Trophoblast cell (in vitro differentiated cells and primary cell): ENCODE data around the gene KLK7.

Experiments
- DNase-seq, 2 donors: peaks; one replicate each; pipeline ENCODE4 v3.0.0-alpha.2; 2016
- H2AFZ ChIP-seq: 2 replicates; pipeline ENCODE4 v1.6.1; 2013; ENCODE audit warnings: low read length, moderate library complexity, mild to moderate bottlenecking; ENCODE audit not compliant: insufficient read depth, poor library complexity
- H2AK5ac ChIP-seq: 2 replicates; pipeline ENCODE4 v1.6.1; 2013; ENCODE audit warnings: mild to moderate bottlenecking, low read length
- H2BK120ac ChIP-seq: 2 replicates; pipeline ENCODE4 v1.6.1; 2013; ENCODE audit warnings: low read length, mild to moderate bottlenecking, moderate library complexity; ENCODE audit not compliant: insufficient read depth, poor library complexity
- H2BK12ac ChIP-seq: 2 replicates; pipeline ENCODE4 v1.6.1; 2013; ENCODE audit warnings: mild to moderate bottlenecking, low read length, moderate library complexity
- H2BK5ac ChIP-seq: 2 replicates; pipeline ENCODE4 v1.6.1; 2013; ENCODE audit warnings: low read length, low read depth, moderate library complexity, mild to moderate bottlenecking; ENCODE audit not compliant: poor library complexity
- H3K14ac ChIP-seq: 2 replicates; pipeline ENCODE4 v1.6.1; 2013; ENCODE audit warnings: mild to moderate bottlenecking, low read length
- H3K18ac ChIP-seq: 2 replicates; pipeline ENCODE4 v1.6.1; 2013; ENCODE audit warnings: mild to moderate bottlenecking, low read length
- H3K23ac ChIP-seq: 2 replicates; pipeline ENCODE4 v1.6.1; 2013; ENCODE audit warnings: low read length
- H3K27ac ChIP-seq: 2 replicates; pipeline ENCODE4 v1.5.1; 2013; ENCODE audit warnings: low read depth, mild to moderate bottlenecking, inconsistent platforms, low read length, moderate library complexity
- H3K27me3 ChIP-seq: 2 replicates; pipeline ENCODE4 v1.6.1; 2013; ENCODE audit warnings: inconsistent platforms, mild to moderate bottlenecking, low read length, moderate library complexity; ENCODE audit not compliant: insufficient read depth
- H3K36me3 ChIP-seq, 2 experiments: 1 replicate in 1 of 2; 2 replicates in 1 of 2; pipeline ENCODE4 v1.6.1; 2013; ENCODE audit warnings: low read length in 2 of 2, mild to moderate bottlenecking in 2 of 2, moderate library complexity in 1 of 2; ENCODE audit not compliant: insufficient read depth in 2 of 2, control insufficient read depth in 1 of 2
- H3K4ac ChIP-seq: 2 replicates; pipeline ENCODE4 v1.6.1; 2013; ENCODE audit warnings: low read depth, mild to moderate bottlenecking, low read length, moderate library complexity
- H3K4me1 ChIP-seq, 2 experiments: 1 replicate in 1 of 2; 2 replicates in 1 of 2; pipeline ENCODE4 v1.6.1; 2013; ENCODE audit warnings: low read length in 2 of 2, mild to moderate bottlenecking in 2 of 2, moderate library complexity in 1 of 2; ENCODE audit not compliant: insufficient read depth in 2 of 2, control insufficient read depth in 1 of 2
- H3K4me2 ChIP-seq: 2 replicates; pipeline ENCODE4 v1.6.1; 2013; ENCODE audit warnings: inconsistent platforms, mild to moderate bottlenecking, low read length, moderate library complexity
- H3K4me3 ChIP-seq: 2 replicates; pipeline ENCODE4 v1.5.1; 2013; ENCODE audit warnings: mild to moderate bottlenecking, low read depth, low read length, inconsistent platforms
- H3K79me1 ChIP-seq: one replicate; pipeline ENCODE4 v1.6.1; 2013; ENCODE audit warnings: low read length
- H3K79me2 ChIP-seq: 2 replicates; pipeline ENCODE4 v1.6.1; 2013; ENCODE audit warnings: low read length, mild to moderate bottlenecking; ENCODE audit not compliant: control insufficient read depth, insufficient read depth, poor library complexity
- H3K9ac ChIP-seq: 2 replicates; pipeline ENCODE4 v1.6.1; 2013; ENCODE audit warnings: mild to moderate bottlenecking, low read length
- H3K9me3 ChIP-seq: 2 replicates; pipeline ENCODE4 v1.6.1; 2013; ENCODE audit warnings: low read depth, mild to moderate bottlenecking, control low read depth, inconsistent platforms, low read length; ENCODE audit not compliant: insufficient read depth
- H4K12ac ChIP-seq: 2 replicates; pipeline ENCODE4 v1.6.1; 2013; ENCODE audit warnings: low read depth, mild to moderate bottlenecking, low read length, moderate library complexity
- H4K8ac ChIP-seq: 2 replicates; pipeline ENCODE4 v1.6.1; 2013; ENCODE audit warnings: low read depth, mild to moderate bottlenecking, low read length, moderate library complexity
- H4K91ac ChIP-seq: one replicate; pipeline ENCODE4 v1.6.1; 2013; ENCODE audit warnings: low read depth, mild to moderate bottlenecking, low read length, moderate library complexity
- WGBS: extraction: QIAGEN DNeasy Blood & Tissue Kit; methylation state at CpG from one replicate; pipeline ENCODE4 v1.1.7; 2013; ENCODE audit warnings: missing lambda C conversion rate; ENCODE audit not compliant: insufficient read length, insufficient coverage; ENCODE audit errors: extremely low coverage; 5-methylcytosine and 5-hydroxymethylcytosine counted together

The KLK7 gene

DNA sequence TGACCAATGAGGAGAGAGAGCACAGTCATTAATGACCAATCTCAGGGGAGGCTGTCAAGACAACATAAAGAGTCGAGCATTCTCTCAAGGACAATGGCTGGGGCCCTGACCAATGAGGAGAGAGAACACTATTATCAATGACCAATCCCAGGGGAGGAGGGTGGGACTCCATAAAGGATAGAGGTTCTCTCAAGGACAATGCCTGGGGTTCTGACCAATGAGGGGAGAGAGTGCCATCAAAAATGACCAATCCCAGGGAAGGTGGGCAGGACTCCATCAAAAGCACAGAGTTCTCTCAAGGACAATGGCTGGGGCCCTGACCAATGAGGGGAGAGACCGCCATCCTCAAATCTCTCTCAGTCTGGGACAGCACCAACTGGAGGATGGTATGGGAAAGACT is 46.0 kb upstream of the KLK7 start:
- H3K27me3 ChIP-seq, result no peaks in the 10 kb centered on the region
- no peak overlapping the region for H3K4me2 ChIP-seq
- H3K9ac ChIP-seq, result no peak overlapping the region
- H4K12ac ChIP-seq, result no peak overlapping the region
- no CpG with 5 or more reads among the region's 2 CpGs for WGBS
- H4K8ac ChIP-seq, result no peak overlapping the region
- H3K4me1 ChIP-seq, result no peaks in the 10 kb centered on the region
- no peak overlapping the region for H4K91ac ChIP-seq
- no peak overlapping the region for H3K14ac ChIP-seq
- H2AFZ ChIP-seq, result no peak overlapping the region
- H2BK120ac ChIP-seq, result no peak overlapping the region
- H2BK12ac ChIP-seq, result no peak overlapping the region
- H2BK5ac ChIP-seq, result no peak overlapping the region
- no peak overlapping the region for H3K4me3 ChIP-seq
- H3K4ac ChIP-seq, result no peak overlapping the region
- no peak overlapping the region for H2AK5ac ChIP-seq
- H3K18ac ChIP-seq, result no peak overlapping the region
- H3K27ac ChIP-seq, result no peak overlapping the region
- H3K79me1 ChIP-seq, result no peaks in the 10 kb centered on the region
- H3K36me3 ChIP-seq, result no peaks in the 10 kb centered on the region
- H3K23ac ChIP-seq, result no peak overlapping the region
- DNase-seq, result no peak
- H3K79me2 ChIP-seq, result no peaks in the 10 kb centered on the region
- no peaks in the 10 kb centered on the region for H3K9me3 ChIP-seq

DNA sequence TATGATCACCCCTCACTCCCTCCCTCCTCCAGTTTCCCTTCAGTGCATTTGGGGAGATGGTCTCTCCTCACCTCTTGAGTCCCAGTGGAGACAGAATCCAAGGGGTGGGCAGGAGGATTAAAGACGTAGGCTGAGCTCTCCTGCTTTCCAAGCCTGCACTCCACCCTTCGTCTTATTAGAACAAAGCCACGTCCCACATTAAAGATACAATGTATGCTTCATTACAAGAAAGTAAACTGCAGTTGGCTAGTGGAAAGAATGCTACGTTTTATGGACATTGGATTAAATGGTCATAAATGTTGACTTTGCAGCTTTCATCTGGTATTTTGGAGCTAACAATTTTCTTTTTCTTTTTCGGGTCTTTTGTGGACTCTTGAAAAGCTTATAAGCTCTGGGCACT is 44.2 kb upstream of the KLK7 start:
- H3K4ac ChIP-seq, result no peak overlapping the region
- H3K14ac ChIP-seq, result no peak overlapping the region
- no peak overlapping the region for H2BK5ac ChIP-seq
- H3K79me1 ChIP-seq, result no peaks in the 10 kb centered on the region
- no peak overlapping the region for H2BK120ac ChIP-seq
- no peak overlapping the region for H2AK5ac ChIP-seq
- H3K36me3 ChIP-seq, result no peaks in the 10 kb centered on the region
- no peaks in the 10 kb centered on the region for H3K9me3 ChIP-seq
- no peaks in the 10 kb centered on the region for H3K4me1 ChIP-seq
- no peaks in the 10 kb centered on the region for H3K79me2 ChIP-seq
- H3K4me3 ChIP-seq, result no peak overlapping the region
- H3K4me2 ChIP-seq, result no peak overlapping the region
- DNase-seq, result no peak
- no CpG with 5 or more reads among the region's 5 CpGs for WGBS
- H3K18ac ChIP-seq, result no peak overlapping the region
- H2AFZ ChIP-seq, result no peak overlapping the region
- no peak overlapping the region for H4K91ac ChIP-seq
- H3K9ac ChIP-seq, result no peak overlapping the region
- H3K27ac ChIP-seq, result no peak overlapping the region
- H2BK12ac ChIP-seq, result no peak overlapping the region
- no peaks in the 10 kb centered on the region for H3K27me3 ChIP-seq
- H4K8ac ChIP-seq, result no peak overlapping the region
- H4K12ac ChIP-seq, result no peak overlapping the region
- H3K23ac ChIP-seq, result no peak overlapping the region

DNA sequence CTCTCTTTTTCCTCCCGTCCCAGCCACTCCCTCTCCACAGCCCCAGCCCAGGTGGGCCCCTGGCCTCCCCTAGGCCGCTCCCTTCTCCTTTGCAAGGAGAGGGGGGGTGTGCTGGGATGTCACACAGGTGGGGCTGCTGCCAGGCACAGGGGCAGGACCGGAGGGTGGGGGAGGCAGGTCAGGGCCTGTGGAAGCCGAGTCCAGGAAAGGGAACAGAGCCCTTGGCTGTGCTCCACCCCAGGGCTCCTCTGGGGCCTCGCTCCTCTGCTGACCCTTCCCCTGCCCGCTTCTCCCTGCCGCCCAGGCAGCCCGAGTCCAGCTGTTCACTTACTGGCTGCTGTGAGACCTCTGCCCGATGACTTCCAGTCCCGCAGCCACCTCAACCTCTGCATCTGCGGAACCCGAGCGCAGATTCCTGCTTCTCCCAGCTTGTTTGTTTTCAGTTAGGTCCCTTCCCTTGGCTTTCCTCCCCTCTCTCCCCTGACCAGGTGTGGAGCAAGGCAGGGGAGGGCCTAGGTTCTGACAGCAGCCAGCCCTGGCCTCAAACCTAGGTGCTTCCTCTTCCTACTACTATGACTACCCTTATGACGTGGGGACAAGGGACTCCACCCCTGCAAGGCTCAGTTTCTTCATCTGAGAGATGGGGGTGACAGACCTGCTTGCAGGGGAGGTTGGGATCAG is 43.5 kb upstream of the KLK7 start:
- no peak overlapping the region for H3K4ac ChIP-seq
- no peak overlapping the region for H3K4me2 ChIP-seq
- no peak overlapping the region for H3K27ac ChIP-seq
- H2BK120ac ChIP-seq, result no peak overlapping the region
- H3K79me1 ChIP-seq, result no peaks in the 10 kb centered on the region
- no peak overlapping the region for H2BK5ac ChIP-seq
- peak overlapping the region; percentile 29 for H3K9ac ChIP-seq
- no peak overlapping the region for H3K4me3 ChIP-seq
- no peaks in the 10 kb centered on the region for H3K79me2 ChIP-seq
- no peak overlapping the region for H2AK5ac ChIP-seq
- no peak overlapping the region for H2BK12ac ChIP-seq
- H4K91ac ChIP-seq, result no peak overlapping the region
- H3K4me1 ChIP-seq, result no peaks in the 10 kb centered on the region
- no peaks in the 10 kb centered on the region for H3K9me3 ChIP-seq
- H4K12ac ChIP-seq, result no peak overlapping the region
- no peak for DNase-seq
- no CpG with 5 or more reads among the region's 14 CpGs for WGBS
- no peak overlapping the region for H3K23ac ChIP-seq
- H2AFZ ChIP-seq, result no peak overlapping the region
- no peaks in the 10 kb centered on the region for H3K36me3 ChIP-seq
- H3K18ac ChIP-seq, result no peak overlapping the region
- no peak overlapping the region for H4K8ac ChIP-seq
- H3K14ac ChIP-seq, result no peak overlapping the region
- H3K27me3 ChIP-seq, result no peaks in the 10 kb centered on the region

GRCh38 chr19:51026554-51026831 is 42.8 kb upstream of the KLK7 start, which contains the start of gene KLK11:
KLK11 (minus strand) TSS chr19:51026616; CDS start chr19:51025631, 985 bp downstream.
- H3K9ac ChIP-seq, result peak within 1 kb of the TSS; percentile 29
- H4K12ac ChIP-seq, result no peak within 1 kb of the TSS
- no peak within 1 kb of the TSS for H4K8ac ChIP-seq
- no peak within 1 kb of the TSS for H3K4ac ChIP-seq
- no peak within 1 kb of the TSS for H3K4me3 ChIP-seq
- H3K27ac ChIP-seq, result no peak within 1 kb of the TSS
- H3K9me3 ChIP-seq, result no peaks in the 10 kb centered on the region
- H3K18ac ChIP-seq, result no peak within 1 kb of the TSS
- no peak within 1 kb of the TSS for H2AK5ac ChIP-seq
- no peak within 1 kb of the TSS for H2BK5ac ChIP-seq
- H3K79me1 ChIP-seq, result no peaks in the 10 kb centered on the region
- DNase-seq, result no peak
- H2BK12ac ChIP-seq, result no peak within 1 kb of the TSS
- no peak within 1 kb of the TSS for H3K14ac ChIP-seq
- no peak within 1 kb of the TSS for H3K4me2 ChIP-seq
- H4K91ac ChIP-seq, result no peak within 1 kb of the TSS
- H2BK120ac ChIP-seq, result no peak within 1 kb of the TSS
- no peaks in the 10 kb centered on the region for H3K79me2 ChIP-seq
- no CpG with 5 or more reads among the region's 11 CpGs for WGBS
- H3K27me3 ChIP-seq, result no peaks in the 10 kb centered on the region
- no peak within 1 kb of the TSS for H2AFZ ChIP-seq
- H3K36me3 ChIP-seq, result no peaks in the 10 kb centered on the region
- no peaks in the 10 kb centered on the region for H3K4me1 ChIP-seq
- no peak within 1 kb of the TSS for H3K23ac ChIP-seq
